Measurements from ENCODE around the gene ZBTB7B. TPM values are rescaled to one million over a fixed set of nuclear protein-coding genes. Genes with fewer than 3 reads are reported as not detected.
A peak's percentile ranks its signal among the peaks of the same experiment; 100 is the strongest.
"Not testable (repeated sequence)": the region's sequence is repeated elsewhere in the genome, so short reads cannot be mapped to it uniquely, and the experiment has no call there.

The ZBTB7B gene
- total RNA-seq, 1 donor from 2014 or later, result 80.4 TPM

DNA sequence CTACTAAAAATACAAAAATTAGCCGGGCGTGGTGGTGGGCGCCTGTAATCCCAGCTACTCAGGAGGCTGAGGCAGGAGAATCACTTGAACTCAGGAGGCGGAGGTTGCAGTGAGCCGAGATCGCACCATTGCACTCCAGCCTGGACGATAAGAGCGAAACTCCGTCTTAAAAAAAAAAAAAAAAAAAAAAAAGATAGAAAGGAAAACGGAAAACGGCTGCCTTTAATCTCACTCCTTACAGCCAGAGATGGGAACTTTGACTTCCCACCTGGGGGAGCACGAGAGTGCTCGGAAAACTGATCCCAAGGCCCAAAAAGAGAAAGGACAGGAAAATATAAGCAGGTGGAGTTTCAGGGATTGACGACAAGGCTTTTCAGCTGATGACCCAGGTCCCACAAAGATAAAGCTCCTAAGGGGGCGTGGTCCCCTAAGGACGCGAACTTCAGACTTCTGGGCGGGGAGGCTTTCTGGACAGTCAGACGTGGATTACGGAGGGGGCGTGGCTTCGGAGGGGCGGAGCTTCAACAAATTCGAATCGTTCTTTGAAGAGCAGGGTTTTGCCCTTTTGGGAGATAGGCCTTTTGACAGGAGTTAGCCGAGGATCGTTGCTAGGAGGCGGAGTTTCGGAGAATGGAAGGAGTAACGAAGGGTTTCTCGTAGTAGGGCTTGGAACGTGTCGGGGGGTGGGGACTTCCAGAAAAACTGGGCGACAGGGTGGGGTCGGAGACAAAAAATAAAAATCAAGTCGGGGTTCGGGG, 29.1 kb upstream of the ZBTB7B start:
- Histone ChIP-seq H3K9me3 (no peaks in the 10 kb centered on the region), H3K27me3 (no peaks in the 10 kb centered on the region), H3K36me3 (peaks cover 10% of the 10 kb centered on the region), H3K4me3 (peak overlapping the region; percentile 63), H3K27ac (peak overlapping the region; percentile 93), H3K4me1 (peaks cover 49% of the 10 kb centered on the region)
- intact Hi-C loops (cut with DNase I), result no loop called here
- ATAC-seq (peak; percentile 69), DNase-seq (peak; percentile 98)
- TF ChIP-seq, protein P1, sequence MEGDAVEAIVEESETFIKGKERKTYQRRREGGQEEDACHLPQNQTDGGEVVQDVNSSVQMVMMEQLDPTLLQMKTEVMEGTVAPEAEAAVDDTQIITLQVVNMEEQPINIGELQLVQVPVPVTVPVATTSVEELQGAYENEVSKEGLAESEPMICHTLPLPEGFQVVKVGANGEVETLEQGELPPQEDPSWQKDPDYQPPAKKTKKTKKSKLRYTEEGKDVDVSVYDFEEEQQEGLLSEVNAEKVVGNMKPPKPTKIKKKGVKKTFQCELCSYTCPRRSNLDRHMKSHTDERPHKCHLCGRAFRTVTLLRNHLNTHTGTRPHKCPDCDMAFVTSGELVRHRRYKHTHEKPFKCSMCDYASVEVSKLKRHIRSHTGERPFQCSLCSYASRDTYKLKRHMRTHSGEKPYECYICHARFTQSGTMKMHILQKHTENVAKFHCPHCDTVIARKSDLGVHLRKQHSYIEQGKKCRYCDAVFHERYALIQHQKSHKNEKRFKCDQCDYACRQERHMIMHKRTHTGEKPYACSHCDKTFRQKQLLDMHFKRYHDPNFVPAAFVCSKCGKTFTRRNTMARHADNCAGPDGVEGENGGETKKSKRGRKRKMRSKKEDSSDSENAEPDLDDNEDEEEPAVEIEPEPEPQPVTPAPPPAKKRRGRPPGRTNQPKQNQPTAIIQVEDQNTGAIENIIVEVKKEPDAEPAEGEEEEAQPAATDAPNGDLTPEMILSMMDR (IDR thresholded peaks at IDR 0.05), result peak; percentile 6

DNA sequence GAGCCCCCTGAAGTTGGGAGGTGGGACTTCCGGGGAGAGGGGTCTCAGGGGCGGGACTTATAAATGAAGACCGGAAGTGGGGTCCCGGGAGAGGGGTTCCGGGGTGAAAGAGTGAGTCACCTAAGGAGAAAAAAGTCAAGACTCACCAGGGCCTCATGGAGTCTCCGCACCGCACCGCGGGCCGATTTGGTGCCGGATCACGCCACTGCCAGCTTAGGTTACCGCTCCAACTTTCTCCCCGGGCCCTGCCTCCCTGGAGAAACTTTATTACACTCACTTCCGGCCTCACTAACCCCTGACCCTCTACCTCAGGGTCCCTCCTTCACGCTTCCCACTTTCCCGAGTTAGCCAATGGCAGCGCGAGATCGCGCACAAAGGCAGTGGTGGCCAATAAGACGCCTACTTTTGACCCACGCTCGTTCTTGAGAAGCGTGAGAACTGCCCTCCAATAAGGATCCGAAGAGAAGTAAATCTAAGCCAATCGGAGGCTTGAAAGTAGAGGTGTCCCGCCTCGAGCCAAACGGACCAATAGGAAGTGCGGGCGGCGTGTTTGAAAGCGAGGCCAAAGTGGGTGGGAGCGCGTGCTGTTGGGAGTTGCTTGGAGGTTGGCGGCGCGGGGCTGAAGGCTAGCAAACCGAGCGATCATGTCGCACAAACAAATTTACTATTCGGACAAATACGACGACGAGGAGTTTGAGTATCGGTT, 28.3 kb upstream of the ZBTB7B start, which contains the start of gene CKS1B:
CKS1B (plus strand) TSS at position 580 of the 706 bp plus-strand sequence; CDS start at position 645, 65 bp downstream.
- Histone ChIP-seq H3K4me1 (peaks cover 41% of the 10 kb centered on the region), H3K27ac (peak within 1 kb of the TSS; percentile 93), H3K4me3 (peak within 1 kb of the TSS; percentile 63), H3K36me3 (peaks cover 5% of the 10 kb centered on the region), H3K27me3 (no peaks in the 10 kb centered on the region), H3K9me3 (no peaks in the 10 kb centered on the region)
- DNase-seq (peak; percentile 95), ATAC-seq (peak; percentile 87)
- intact Hi-C loops (cut with DNase I), result no loop called here
- TF ChIP-seq, protein P1 (IDR thresholded peaks at IDR 0.05), result no peak

DNA sequence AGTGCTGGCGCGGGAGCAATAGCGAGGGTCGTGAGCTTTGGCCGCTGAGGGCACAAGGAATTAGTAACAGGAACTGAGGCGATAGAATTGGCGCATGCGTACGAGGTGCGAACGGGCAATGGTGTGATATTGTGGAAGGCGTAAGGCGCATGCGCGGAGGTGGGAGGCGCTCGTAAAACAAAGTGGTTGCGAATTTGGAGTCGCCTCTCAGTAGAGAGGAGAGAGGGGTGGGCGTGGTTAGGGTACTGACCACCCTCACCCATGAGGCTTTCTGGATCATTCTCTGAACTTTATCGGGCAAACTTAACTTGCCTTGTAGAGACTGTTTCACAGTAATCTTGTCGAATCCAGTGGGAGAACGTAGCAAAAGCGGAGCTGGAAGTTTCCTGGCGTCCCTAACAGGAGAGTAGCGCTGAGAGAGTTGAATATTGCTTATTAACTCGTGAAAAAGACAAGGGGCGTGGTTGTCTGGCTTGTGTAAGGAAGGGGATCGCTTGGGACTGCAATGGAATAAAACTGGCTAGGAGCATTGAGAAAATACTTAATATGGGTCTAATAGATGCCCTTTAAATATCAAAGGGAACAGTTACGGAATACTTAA, 27.7 kb upstream of the ZBTB7B start:
- TF ChIP-seq, protein P1 (IDR thresholded peaks at IDR 0.05), result no peak
- no peaks in the 10 kb centered on the region for H3K27me3 ChIP-seq
- peak overlapping the region; percentile 93 for H3K27ac ChIP-seq
- intact Hi-C loops (cut with DNase I), result no loop called here
- peaks cover 5% of the 10 kb centered on the region for H3K36me3 ChIP-seq
- DNase-seq (peak; percentile 97), ATAC-seq (peak; percentile 61)
- peak overlapping the region; percentile 63 for H3K4me3 ChIP-seq
- H3K9me3 ChIP-seq, result no peaks in the 10 kb centered on the region
- H3K4me1 ChIP-seq, result peaks cover 35% of the 10 kb centered on the region

DNA sequence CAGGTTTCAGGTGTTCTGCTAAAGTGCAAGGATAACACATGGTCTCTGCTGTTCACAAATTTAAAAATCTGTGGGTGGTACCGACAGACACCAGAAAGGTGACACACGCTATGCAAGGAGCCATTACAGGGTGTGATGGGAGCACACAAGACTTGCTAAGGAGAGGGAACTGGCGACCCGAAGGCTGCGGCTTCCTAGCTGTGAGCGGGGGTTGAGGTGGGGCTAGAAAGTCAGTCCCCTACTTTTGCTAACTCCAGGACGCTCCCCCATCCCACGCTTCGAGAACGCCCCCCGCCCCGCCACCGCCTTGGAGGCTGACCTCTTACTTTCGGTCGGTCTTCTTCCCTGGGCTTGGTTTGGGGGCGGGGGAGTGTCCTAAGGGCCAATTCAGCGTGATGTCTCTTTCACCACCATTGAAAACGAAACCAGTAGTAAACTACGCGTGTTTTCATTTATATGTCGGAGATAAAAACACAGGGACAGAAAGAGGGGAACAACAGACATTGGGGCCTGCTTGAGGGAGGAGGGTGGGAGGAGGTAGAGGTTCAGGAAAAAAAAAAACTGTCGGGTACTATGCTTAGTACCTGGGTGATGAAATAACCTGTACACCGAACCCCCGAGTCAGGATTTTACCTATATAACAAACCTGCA, 27.1 kb upstream of the ZBTB7B start:
- Histone ChIP-seq H3K9me3 (no peaks in the 10 kb centered on the region), H3K4me1 (peaks cover 30% of the 10 kb centered on the region), H3K36me3 (peaks cover 5% of the 10 kb centered on the region), H3K27me3 (no peaks in the 10 kb centered on the region), H3K27ac (peak overlapping the region; percentile 93), H3K4me3 (peak overlapping the region; percentile 63)
- intact Hi-C loops (cut with DNase I), result no loop called here
- TF ChIP-seq, protein P1 (IDR thresholded peaks at IDR 0.05), result no peak
- ATAC-seq, result peak; percentile 2
- DNase-seq, result peak; percentile 84

DNA sequence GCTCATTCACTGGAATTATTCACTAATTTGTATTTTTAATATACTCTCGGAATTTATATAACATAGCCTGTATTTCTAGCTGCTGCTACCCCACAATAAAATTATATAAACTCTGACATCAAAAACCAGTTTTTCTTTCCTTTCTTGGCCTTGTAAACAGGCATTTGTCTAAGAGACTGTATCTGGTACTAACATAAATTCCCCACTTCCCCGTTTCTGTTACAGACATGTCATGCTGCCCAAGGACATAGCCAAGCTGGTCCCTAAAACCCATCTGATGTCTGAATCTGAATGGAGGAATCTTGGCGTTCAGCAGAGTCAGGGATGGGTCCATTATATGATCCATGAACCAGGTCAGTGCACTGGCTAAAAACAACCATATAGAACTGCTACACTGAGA, 24.8 kb upstream of the ZBTB7B start:
- H3K27ac ChIP-seq; H3K27me3 ChIP-seq; H3K36me3 ChIP-seq; H3K9me3 ChIP-seq; DNase-seq; ATAC-seq; H3K4me3 ChIP-seq; intact Hi-C loops (cut with DNase I): not testable (repeated sequence)
- peaks cover 15% of the 10 kb centered on the region for H3K4me1 ChIP-seq
